ENCODE results near the gene IRGQ.
"Not testable (repeated sequence)": the region's sequence is repeated elsewhere in the genome, so short reads cannot be mapped to it uniquely, and the experiment has no call there.

The IRGQ gene

DNA sequence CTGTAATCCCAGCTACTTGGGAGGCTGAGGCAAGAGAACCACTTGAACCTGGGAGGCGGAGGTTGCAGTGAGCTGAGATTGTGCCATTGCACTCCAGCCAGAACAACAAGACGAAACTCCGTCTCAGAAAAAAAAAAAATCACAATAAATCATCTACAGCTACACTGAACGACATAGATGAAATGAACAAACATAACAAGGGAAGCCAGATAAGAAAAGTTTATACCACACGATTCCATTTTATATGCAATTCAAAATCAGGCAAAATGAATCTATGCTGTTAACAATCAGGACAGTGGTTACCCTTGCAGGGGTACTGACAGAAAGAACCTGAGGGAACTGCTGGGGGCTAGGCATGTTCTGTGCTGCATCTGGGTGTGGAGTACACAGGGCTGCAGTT lies 26.3 kb downstream of the IRGQ start:
- no peak for DNase-seq

DNA sequence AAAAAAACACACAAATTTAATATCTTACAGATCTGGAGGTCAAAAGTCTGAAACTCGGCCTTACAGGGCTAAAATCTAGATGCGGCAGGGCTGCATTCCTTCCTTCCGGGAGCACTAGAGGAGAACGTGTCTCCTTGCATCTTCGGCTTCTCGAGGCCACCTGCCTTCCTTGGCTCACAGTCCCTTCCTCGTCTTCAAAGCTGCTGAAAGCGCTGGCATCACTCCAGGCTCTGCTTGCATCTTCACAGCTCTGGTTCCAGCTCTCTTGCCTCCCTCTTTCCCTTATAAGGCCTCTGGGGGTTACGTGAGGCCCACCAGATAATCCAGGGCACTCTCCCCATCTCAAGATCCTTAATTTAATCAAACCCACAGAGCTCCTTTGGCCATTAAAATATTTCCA lies 31.1 kb downstream of the IRGQ start:
- DNase-seq = no peak

DNA sequence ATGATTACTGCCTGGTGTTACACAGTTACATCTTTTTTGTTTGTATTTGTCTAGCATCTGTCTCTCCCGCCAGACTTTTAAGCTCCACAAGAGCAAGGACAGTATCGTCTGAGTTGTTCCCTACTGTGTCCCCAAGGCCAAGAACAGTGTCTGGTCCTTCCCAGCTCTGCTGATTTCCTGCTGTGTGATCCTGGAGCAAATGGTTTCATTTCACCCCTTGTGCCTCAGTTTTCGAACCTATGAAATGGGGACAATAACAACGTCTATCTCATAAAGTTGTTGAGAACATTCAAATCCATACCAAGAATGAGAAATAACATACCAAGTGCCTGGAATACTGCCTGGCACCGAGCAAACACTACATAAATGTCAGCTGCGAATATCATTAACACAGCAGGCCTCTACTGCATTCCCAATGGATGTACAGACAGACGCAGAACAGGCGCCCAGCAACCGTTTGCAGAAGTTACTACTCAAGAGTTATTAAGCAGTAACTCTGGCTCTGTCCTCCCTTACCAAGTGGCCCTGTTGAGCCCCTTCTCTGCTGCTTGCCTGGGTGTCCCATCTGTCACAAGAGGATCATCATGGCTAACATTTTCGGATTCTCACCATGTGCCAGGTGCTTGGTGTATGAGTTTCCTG lies 32.0 kb downstream of the IRGQ start:
- DNase-seq = no peak

DNA sequence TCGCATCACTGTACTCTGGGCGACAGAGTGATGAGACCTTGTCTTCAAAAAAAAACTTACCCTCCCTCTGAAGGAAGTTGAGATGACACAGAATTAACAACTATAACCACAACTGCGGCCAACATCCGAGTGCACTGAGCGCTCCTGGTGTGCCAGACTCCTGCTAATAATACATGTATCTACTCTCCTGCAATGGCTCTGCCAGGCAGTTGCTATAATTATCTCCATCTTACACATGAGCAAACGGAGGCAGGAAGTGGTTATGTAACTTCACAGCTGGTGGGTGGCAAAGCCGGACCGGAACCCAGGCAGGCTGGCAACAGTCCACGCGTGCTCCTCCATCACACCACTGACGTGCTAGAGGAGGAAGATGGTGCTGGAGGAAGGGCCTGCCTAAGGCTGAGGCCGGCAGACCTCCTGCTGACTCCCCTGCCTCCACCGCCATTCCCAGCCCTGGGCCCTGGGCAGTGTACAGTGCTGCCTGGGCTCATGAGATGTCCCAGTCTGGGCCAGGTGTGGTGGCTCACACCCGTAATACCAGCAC lies 33.2 kb downstream of the IRGQ start:
- peak; percentile 94 for DNase-seq

DNA sequence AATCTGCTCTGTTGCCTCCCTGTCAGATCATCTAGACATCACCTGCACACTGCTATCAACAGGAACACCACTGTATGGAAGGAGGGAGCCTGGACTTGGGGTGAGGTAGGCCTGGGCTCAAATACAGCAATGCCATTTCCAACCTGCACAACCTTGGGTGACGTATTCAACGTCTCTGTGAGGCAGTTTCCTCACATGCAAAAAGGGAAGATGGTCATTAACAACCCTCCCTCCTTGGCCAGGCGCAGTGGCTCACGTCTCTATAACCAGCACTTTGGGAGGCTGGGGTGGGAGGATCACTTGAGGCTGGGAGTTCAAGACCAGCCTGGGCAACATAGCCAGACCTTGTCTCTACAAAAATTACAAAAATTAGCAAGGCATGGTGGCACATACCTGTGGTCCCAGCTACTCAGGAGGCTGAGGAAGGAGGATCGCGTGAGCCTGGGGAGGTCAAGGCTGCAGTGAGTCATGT lies 33.7 kb downstream of the IRGQ start:
- no peak for DNase-seq

DNA sequence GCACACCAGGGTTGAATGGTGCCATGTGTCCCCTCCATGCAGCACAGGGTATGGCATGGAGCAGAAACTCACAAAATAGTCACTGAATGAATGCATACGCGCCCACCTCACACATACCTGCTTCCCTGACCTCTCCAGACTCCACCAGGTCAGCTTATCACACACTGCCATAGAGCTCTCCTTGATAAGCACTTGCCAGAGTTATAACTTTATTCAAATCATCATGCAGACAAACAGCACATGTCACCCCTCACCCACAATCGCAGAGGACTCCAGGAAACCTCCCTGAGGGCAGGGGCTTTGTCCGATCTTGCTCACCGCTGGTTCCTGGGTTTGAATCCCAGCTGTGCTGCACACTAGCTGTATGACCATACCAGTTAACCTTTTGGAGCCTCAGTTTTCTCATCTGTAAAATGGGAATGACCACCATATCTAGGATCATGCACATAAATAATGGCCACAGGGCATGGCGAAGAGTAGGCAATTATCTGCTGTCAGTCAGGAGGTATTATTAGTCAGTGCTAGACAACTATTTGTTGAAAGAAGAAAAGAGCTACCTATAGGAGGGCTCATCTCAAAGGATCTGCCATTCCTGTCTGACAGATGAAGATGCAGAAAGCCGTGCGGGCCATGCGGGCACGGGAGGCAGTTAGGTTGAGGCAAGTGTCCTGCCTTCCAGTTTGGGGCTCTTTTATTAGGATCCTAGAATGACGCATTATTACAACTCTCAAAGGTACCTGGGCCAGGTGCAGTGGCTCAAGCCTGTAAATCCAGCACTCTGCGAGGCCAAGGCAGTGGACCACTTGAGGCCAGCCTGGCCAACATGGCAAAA lies 34.6 kb downstream of the IRGQ start:
- no peak for DNase-seq

DNA sequence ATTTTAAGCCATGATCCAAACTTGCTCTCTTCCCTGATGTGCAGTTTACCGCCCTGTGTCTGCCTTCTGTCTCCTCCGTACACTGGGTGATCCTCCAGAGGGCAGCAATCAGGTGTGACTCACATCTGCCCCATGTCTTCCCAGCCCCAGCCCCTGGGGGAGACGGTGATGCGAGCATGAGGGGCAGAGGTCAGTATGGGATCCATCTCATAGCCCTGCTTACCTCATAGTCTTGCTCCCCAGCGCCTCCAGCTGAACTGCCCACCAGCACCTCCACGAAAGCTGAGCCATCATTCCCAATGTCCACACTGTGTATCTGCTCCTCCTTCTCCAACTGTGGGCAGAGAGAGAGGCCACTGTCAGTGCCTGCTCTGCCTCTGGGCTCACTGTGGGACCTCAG lies 35.2 kb downstream of the IRGQ start:
- DNase-seq = peak; percentile 37

DNA sequence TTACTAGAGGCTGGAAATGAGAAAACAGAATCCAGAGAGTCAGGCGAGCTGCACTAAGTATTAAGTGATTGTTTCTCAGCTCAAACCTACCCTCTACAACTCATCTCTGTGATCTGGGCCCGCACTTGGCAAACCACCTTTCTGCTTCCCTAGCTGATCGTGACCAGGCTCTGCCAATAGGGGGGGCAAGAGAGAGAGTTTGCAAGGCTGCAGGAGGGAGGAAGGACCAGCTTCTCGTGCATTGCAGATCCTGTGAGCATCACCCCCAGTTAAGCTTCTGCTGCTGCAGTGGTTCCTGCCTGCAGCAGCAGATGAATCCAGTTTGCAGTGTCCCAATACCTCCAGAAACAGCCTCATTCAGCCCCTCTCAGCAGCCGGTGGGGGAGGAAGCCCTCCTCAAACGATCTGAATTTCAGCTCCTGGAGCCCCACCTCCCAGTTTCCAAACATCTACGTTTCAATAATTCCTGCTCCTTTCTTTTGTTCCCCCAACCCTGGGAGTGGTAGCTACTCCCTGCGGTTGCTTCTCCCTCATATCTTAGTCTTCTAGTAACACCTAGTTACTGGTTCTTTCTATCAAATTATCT lies 40.7 kb downstream of the IRGQ start:
- DNase-seq = peak; percentile 65

DNA sequence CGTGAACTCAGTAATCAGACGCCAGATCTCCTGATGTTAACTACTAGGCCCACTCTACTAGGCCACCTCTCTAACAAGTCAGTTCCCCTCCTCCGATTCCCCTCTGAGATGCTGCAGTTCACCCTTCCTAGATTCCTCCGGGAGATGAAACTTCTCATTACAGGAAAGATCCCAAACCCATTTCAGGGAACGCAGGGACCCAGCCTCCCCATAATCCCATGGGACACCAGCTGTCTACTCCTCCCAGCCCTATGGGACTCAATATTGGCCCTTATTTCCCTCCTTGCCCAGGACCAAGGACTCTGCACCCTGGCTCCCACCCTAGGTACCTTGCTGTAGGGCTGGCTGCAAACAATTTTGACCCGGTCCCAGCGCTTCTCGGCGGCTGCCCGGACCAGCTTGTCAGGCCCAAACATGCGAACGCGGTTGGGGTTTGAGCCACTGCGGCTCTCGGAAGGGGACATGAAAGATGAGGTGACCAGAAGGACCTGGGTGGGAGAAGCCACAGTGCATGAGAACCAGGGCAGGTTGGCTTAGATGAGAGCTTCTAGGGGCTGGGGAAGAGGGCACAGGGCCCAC lies 41.5 kb downstream of the IRGQ start:
- no peak for DNase-seq

DNA sequence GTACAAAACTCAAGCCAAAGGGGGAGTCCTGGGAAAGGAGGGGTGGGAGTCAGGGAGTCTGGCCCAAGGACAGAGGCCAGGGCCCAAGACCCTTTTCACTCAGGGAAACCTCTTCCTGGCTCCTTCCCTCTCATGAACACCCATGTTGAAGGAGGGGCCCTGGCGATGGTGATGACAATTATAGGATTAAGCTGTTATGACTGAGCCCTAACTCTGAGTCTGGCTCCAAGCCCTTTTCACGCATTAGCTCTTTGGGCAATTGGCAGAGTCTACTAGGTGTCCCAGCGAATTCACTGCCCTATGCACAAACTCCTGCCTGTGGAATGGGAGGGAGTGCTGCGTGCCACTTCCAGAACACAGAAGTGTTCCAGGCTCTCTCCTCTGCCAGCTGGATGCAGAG lies 42.3 kb downstream of the IRGQ start:
- DNase-seq = no peak

DNA sequence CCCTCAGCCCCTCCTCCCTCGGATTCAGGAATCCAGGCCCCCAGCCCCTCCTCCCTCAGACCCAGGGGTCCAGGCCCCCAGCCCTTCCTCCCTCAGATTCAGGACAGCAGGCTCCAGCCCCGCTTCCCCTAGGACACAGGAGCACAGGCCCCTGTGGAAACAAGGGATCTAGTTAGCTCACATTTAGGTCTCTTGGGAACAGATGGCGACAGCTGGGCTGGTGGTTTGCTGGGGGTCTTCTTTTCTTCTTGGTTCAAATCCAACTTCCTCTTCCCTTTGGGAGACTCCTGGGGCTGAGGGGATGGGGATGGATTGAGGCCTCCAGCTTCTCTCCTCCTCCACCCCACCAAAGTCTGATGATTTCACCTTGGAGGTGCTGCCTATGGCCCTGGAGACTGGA lies 43.3 kb downstream of the IRGQ start:
- no peak for DNase-seq

DNA sequence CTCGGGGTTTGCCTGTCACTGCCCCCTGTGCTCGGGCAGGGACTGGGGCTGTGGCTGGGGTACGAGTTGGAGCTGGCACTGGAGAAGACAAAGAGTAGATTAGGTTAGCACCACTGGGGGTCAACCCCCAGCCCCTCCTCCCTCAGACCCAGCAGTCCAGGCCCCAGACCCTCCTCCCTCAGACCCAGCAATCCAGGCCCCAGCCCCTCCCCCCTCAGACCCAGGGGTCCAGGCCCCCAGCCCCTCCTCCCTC lies 43.8 kb downstream of the IRGQ start:
- no peak for DNase-seq

DNA sequence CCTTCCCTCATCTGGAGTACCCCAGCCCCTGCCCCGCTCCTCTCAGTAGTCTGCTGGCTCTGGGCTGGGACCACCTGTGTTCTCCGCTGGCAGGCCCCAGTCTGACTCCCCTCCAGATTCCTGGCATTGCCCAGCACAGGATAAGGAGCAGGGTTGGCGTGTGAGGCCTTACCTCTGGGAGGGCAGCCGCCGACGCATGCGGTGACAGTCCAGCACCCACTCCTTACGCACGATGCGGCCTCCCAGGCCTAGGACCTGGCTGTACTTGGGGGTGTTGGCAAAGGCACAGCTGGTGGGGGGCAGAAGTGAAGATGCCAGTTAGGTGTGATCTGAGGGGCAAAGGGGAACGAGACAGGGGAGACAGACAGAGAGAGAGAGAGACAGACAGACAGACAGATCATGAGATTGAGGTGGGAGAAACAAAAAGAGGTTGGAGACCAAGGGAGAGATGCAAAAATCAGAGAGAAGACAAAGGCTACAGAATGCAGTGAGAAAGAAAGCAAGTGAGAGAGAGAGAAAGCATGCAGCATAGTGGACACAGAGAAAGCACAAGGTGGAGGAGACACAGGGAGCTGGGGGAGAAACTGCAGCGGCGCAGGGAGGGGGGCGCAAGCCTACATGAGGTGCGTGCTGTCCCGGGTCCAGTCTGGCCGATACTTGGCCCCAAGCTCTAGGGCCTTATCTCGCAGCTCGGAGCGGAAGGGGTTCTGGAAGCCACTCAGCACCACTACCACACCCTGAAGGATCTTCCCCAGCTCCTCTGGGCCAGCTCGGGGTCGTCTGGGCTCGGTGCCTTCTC lies 44.3 kb downstream of the IRGQ start:
- DNase-seq = no peak

DNA sequence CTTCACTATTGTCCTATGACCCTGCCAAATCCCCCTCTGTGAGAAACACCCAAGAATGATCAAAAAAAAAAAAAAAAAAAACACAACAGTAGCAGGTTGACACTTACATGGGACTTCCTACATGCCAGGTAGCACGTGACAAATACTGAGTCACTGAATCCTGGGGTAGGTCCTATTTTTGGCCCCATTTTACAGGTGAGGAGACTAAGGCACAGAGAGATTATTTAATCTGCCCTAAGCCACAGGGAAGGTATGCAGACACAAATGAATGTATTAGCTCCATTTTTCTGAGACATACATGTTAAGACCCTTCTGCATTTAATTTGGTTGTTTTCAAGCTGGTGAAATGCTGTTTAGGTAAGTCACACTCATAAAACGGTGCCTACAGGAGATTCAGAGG lies 47.2 kb downstream of the IRGQ start:
- no peak for DNase-seq

DNA sequence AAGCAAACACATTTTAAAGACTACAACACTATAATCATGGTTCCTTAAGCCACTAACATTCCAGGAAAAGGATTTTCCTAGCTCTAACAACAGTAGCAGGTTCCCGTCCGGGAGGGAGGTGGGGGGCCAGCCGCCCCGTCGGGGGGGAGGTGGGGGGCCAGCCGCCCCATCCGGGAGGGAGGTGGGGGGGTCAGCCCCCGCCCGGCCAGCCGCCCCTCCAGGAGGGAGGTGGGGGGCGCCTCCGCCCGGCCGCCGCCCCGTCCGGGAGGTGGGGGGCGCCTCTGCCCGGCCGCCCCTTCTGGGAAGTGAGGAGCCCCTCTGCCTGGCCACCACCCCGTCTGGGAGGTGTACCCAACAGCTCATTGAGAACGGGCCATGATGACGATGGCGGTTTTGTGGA lies 48.0 kb downstream of the IRGQ start:
- not testable (repeated sequence) for DNase-seq

DNA sequence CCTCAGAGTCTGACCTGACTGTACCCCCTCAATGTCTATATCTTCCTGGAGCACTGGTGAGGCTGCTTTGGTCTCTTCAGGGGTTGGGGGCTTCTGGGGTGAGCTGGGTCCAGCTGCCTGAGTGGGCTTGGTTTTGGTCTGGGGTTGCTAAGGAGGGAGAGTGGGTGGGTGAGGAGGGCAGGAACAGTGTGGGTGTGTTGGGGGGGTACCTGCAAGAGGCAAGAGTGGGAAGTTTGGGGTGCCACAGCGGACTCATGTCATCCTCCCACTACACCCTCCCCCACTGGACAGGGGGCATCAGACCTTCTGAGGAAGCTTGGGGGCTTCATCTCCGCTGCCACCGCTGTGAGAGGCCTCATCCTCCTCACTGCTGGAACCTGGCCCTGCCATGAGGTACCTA lies 49.4 kb downstream of the IRGQ start:
- DNase-seq = no peak

DNA sequence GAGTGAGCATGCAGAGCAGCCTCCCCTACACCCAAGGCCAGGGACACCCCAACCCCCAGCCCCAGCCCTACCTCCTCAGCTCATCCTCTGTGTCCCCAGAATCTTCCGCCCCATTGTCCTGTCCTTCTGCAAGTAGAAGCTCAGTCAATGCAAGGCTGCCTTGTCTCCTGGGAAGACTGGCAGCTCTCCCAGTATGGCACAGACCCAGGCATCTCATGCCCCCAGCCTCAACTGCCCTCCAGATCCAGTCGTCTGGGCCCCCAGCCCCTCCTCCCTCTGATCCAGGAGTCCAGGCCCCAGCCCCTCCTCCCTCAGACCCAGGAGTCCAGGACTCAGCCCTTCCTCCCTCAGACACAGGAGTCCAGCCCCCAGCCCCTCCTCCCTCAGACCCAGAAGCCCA lies 50.0 kb downstream of the IRGQ start:
- DNase-seq = no peak

DNA sequence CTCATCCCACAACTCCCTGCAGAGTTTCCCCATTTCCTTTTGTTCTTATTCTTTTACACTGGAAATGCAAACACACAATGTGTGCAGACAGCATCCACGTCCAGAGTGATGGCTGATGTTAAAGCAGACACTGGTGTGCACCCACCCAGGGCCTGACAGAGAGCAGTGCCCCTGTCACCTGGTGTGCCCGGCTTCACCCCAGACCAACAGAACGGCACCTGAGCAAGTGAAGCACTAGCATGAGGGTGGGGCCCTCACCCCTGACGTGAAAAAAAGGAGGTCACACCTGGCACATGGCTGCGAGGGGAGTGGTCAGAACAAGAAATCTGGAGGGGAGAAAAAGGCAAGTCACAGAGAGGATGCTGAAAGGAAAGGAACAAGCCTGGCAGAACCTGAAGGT lies 50.7 kb downstream of the IRGQ start:
- no peak for DNase-seq

DNA sequence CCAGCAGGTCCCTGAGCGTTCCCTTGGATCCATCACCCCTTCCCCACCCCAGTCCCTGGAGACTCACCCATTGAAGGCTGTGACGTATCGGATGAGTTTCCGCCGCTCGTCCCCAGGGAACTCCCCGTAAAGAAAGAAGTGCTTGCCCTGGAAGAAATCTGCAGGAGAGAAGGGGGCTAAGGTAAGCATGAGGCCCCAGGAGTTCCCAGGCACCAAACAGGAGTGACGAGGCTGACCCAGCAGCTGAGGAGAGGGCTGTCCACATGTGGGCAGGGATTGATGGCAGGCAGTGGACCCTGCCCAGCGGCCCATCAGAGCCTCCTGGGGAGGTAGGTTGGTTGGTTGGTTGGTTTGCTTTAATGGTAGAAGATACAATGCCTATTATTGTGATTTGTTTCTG lies 51.9 kb downstream of the IRGQ start:
- DNase-seq = no peak

DNA sequence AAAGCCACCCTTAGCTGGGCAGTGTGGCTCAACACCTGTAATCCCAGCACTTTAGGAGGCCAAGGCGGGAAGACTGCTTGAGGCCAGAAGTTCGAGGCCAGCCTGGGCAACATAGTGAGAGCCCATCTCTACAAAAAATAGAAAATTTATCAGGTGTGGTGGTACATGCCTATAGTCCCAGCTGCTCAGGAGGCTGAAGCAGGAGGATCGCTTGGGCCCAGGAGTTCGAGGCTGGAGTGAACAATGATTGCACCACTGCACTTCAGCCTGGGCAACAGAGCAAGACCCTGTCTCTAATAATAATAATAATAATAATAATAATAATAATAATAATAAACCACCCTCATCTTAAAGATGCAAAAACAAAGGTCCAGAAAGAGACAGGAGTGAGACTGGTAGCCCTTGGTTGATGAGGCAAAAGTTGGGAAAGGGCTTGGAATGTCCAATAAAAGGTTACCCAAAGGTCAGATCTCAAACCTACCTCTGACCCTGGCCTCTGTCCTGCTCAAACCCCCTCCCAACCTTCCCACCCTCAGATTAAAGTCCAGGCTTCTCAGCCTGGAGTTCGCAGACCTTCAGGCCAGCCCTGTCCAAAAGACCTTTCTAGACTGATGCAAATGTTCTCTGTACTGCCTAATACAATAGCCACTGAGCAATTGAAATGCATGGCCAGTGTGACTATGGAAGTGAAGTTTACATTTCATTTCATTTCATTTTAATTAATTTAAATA lies 53.8 kb downstream of the IRGQ start:
- DNase-seq = no peak

DNA sequence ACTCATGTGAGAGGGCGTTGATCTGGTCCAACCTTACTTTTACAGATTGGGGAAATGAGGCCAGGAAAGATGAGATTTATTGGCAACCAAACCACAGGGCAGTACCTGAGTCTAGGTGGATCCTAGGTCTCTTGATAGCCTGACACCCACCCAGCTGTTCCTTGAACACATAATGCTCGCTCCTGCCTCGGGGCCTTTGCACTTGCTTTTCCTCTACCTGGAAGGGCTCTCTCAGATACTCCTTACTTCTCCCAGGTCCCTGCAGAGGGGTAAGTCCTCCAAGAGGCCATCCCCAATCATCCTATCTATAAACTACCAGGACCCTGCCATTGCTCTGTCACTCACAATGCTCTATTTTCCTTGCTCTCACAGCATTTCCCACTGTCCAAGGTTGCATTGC lies 55.6 kb downstream of the IRGQ start:
- DNase-seq = no peak

DNA sequence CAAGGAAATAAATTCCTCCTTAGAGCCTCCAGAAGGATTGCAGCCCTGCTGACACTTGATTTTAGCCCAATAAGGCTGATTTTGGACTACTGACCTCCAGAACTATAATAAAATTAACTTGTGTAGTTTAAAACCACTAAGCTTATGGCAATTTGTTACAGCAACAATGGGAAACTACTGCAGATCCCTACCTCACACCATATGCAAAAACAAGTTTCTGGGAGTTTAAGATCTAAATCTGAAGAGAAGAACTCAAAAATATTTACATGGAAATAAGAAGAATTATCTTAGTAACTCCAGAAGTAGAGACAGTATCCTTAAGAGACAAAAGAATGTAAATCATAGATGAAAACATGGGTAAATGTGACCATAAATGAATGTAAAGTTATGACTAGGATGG lies 57.0 kb downstream of the IRGQ start:
- DNase-seq = no peak

Data from fibroblast of skin of back (primary cell).